HL-60 (cell line): Measurements from ENCODE around the gene MEIS1.

Experiments
- DNase-seq, 2 experiments: peaks; one replicate each; pipeline ENCODE4 v3.0.0-alpha.2; 2010 to 2020; ENCODE audit warnings: low read depth in 1 of 2, low spot score in 1 of 2
- H3K27ac ChIP-seq: fragments of 250-450 bp; sonication (Bioruptor Pico); replicated peaks from 2 replicates; pipeline ENCODE4 v1.5.1; 2020; ENCODE audit warnings: mild to moderate bottlenecking, moderate library complexity
- H3K27me3 ChIP-seq: fragments of 250-450 bp; sonication (Bioruptor Pico); 2 replicates; pipeline ENCODE4 v1.5.1; 2021; ENCODE audit warnings: mild to moderate bottlenecking, moderate library complexity; ENCODE audit not compliant: insufficient read depth, poor library complexity, severe bottlenecking
- H3K4me3 ChIP-seq: replicated peaks from 2 replicates; pipeline ENCODE4 v1.5.1; 2011; ENCODE audit warnings: mild to moderate bottlenecking, control low read depth, low read length; ENCODE audit not compliant: insufficient read depth
- CTCF ChIP-seq: IDR thresholded peaks from one replicate; pipeline ENCODE4 v1.5.1; 2011; ENCODE audit warnings: low read length, control low read depth, inconsistent platforms; ENCODE audit not compliant: insufficient read depth
- GABPA ChIP-seq: IDR thresholded peaks from 2 replicates; pipeline ENCODE4 v1.6.1; 2012; ENCODE audit warnings: low read depth
- POLR2AphosphoS5 ChIP-seq: IDR thresholded peaks from 2 replicates; pipeline ENCODE4 v1.6.1; 2012; ENCODE audit warnings: low read depth
- SPI1 ChIP-seq: IDR thresholded peaks from 2 replicates; pipeline ENCODE4 v1.6.1; 2012; ENCODE audit warnings: low read depth, mild to moderate bottlenecking, borderline replicate concordance
- TF ChIP-seq, protein P1 (sequence below): IDR thresholded peaks from 2 replicates; pipeline ENCODE4 v1.6.1; 2012; ENCODE audit warnings: low read depth; ENCODE audit not compliant: insufficient replicate concordance

MEIS1 gene

GRCh38 chr2:66530651-66531050 lies 95.7 kb downstream of the MEIS1 start:
- Histone ChIP-seq H3K4me3 (no peak overlapping the region), H3K27ac (no peak overlapping the region), H3K27me3 (no peaks in the 10 kb centered on the region)
- no peak for DNase-seq
- TF ChIP-seq POLR2AphosphoS5, result no peak
- TF ChIP-seq GABPA, result no peak

GRCh38 chr2:66531155-66531554 lies 96.2 kb downstream of the MEIS1 start:
- no peak for DNase-seq
- Histone ChIP-seq H3K4me3 (no peak overlapping the region), H3K27me3 (no peaks in the 10 kb centered on the region), H3K27ac (no peak overlapping the region)
- TF ChIP-seq, protein P1, sequence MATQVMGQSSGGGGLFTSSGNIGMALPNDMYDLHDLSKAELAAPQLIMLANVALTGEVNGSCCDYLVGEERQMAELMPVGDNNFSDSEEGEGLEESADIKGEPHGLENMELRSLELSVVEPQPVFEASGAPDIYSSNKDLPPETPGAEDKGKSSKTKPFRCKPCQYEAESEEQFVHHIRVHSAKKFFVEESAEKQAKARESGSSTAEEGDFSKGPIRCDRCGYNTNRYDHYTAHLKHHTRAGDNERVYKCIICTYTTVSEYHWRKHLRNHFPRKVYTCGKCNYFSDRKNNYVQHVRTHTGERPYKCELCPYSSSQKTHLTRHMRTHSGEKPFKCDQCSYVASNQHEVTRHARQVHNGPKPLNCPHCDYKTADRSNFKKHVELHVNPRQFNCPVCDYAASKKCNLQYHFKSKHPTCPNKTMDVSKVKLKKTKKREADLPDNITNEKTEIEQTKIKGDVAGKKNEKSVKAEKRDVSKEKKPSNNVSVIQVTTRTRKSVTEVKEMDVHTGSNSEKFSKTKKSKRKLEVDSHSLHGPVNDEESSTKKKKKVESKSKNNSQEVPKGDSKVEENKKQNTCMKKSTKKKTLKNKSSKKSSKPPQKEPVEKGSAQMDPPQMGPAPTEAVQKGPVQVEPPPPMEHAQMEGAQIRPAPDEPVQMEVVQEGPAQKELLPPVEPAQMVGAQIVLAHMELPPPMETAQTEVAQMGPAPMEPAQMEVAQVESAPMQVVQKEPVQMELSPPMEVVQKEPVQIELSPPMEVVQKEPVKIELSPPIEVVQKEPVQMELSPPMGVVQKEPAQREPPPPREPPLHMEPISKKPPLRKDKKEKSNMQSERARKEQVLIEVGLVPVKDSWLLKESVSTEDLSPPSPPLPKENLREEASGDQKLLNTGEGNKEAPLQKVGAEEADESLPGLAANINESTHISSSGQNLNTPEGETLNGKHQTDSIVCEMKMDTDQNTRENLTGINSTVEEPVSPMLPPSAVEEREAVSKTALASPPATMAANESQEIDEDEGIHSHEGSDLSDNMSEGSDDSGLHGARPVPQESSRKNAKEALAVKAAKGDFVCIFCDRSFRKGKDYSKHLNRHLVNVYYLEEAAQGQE, result no peak
- TF ChIP-seq SPI1, result no peak
- no peak for TF ChIP-seq CTCF
- no peak for TF ChIP-seq POLR2AphosphoS5
- TF ChIP-seq GABPA, result no peak

DNA sequence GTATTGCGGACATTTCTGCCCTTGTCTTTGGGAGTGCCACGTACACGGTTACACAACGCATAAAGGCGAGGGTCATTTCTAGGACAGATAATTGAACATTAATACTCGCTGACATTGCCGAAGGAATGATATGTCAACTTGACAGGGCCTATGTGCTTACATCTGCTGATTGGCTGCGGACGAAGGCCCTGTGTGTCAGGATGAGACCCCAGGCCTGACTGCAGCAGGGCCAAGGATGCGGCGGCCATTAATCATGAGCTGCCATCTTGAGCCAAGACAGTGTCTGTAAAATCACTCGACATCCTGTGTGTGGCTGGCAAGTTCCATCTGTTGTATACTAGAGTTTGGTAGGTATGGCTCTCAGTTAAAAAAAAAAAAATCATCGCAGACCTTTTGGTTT lies 96.6 kb downstream of the MEIS1 start:
- Histone ChIP-seq H3K27ac (no peak overlapping the region), H3K4me3 (no peak overlapping the region), H3K27me3 (no peaks in the 10 kb centered on the region)
- DNase-seq, result no peak
- TF ChIP-seq CTCF, result no peak
- no peak for TF ChIP-seq SPI1
- TF ChIP-seq, protein P1, result no peak
- no peak for TF ChIP-seq POLR2AphosphoS5
- TF ChIP-seq GABPA, result no peak

DNA sequence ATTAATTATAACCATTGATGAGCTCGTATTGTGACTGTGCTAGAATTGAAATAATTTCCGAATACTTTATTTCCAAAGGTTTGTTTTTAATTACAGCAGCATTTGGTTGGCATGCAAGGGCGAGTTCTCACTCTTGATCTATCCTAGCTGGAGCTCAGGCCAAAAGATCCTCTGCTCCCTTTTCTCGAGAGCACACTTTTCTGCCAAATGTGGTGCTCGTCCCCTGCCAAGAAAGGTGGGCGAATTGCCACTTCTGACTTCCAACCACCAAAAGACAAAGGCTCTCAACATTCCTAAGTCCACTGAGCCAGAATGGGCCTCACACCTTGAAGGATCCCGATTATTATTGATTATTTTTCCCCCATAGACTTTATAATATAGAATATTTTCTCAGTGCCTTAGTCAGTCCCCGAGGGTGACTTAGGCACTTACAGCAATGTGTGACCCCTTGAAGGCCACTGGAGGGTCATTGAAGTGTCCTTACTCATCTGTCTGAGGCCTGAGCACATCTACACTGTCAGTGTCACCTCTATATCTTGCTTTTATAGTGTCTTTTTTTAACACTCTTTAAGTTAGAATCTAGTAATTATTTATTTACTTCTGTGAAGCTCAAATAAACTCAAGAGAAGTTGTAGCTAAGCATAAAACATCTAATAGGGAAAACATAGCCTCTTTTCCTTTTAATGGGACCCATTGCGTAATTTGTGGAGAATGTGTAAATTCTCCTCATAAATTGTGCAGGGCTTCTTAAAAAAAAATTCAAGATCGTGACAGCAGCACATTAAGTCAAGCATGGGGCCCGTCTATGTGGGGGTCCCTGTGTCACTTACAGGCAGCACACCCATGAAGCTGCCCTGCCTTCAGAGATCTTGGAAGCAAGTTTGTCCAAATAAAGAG lies 98.3 kb downstream of the MEIS1 start:
- H3K4me3 ChIP-seq, result no peak overlapping the region
- H3K27ac ChIP-seq, result no peak overlapping the region
- no peak for TF ChIP-seq SPI1
- TF ChIP-seq POLR2AphosphoS5, result no peak
- TF ChIP-seq GABPA, result no peak
- TF ChIP-seq, protein P1, result no peak
- TF ChIP-seq CTCF, result no peak
- DNase-seq, result no peak
- no peaks in the 10 kb centered on the region for H3K27me3 ChIP-seq
